ENCODE measurements around the gene OR5K1. TPM values are rescaled to one million over a fixed set of nuclear protein-coding genes. Genes with fewer than 3 reads are reported as not detected.

OR5K1 gene
- total RNA-seq, 1 experiment from 2014 or later, result not detected

DNA sequence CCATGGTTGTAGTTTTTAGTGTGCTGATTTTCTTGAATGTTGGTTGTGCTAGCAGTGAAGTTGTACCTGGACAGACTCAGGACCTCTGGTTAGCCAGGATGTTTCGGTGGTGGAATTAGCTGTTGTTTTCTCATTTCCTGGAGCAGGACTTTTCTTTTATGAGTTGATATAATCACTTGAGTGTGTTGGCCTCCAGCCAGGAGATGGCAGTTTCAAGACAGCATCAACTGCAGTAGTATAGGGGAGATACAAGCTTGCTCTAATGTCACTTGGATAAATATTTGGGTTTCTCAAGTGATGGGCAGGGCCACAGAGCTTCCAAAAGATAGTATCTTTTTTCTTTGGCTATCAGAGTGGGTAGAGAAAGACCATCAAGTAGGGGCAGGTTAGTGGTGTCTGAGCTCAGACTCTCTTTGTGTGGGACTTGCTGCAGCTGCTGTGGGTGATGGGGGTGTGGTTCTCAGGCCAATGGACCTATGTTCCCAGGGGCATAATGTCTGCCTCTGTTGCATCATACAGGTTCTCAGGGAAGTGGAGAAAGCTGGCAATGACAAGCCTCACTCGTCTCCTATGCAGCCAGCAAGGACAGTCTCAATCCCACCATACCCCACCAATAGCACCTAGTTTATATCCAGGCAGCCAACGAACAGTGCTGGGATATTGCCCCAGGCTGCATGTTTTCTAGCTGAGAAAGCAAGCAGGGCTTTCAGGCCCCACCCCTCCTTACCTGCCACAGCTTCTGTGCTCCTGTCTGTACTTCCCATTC is 19.9 kb downstream of the OR5K1 start:
- H3K27me3 Mint-ChIP-seq (ENCODE audit: insufficient read depth, unreplicated experiment), result no peaks in the 10 kb centered on the region
- no TSS peak for BruUV-seq (replicated peaks)
- intact Hi-C loops (cut with micrococcal nuclease), result loop anchor here (2.0 kb wide), 1 partner anchor 30 kb away; no protein-coding TSS in a partner anchor
- H3K4me3 Mint-ChIP-seq (ENCODE audit: unreplicated experiment), result no peak overlapping the region
- TF ChIP-seq, protein P1, sequence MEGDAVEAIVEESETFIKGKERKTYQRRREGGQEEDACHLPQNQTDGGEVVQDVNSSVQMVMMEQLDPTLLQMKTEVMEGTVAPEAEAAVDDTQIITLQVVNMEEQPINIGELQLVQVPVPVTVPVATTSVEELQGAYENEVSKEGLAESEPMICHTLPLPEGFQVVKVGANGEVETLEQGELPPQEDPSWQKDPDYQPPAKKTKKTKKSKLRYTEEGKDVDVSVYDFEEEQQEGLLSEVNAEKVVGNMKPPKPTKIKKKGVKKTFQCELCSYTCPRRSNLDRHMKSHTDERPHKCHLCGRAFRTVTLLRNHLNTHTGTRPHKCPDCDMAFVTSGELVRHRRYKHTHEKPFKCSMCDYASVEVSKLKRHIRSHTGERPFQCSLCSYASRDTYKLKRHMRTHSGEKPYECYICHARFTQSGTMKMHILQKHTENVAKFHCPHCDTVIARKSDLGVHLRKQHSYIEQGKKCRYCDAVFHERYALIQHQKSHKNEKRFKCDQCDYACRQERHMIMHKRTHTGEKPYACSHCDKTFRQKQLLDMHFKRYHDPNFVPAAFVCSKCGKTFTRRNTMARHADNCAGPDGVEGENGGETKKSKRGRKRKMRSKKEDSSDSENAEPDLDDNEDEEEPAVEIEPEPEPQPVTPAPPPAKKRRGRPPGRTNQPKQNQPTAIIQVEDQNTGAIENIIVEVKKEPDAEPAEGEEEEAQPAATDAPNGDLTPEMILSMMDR (IDR thresholded peaks at IDR 0.05; ENCODE audit: unreplicated experiment), result no peak
- peaks cover 30% of the 10 kb centered on the region for H3K9me3 Mint-ChIP-seq (ENCODE audit: unreplicated experiment)
- H3K27ac Mint-ChIP-seq (ENCODE audit: low read depth, unreplicated experiment), result peak overlapping the region; percentile 97
- no peaks in the 10 kb centered on the region for H3K36me3 Mint-ChIP-seq (ENCODE audit: insufficient read depth, unreplicated experiment)
- peaks cover 18% of the 10 kb centered on the region for H3K4me1 Mint-ChIP-seq (ENCODE audit: insufficient read depth, unreplicated experiment)
- POLR2A ChIA-PET, result interaction anchor here (0.7 to 3.2 kb wide), 6 partner anchors 25 to 109 kb away, joined by 3 to 17 read pairs (median 4); no protein-coding TSS in a partner anchor
- CTCF ChIA-PET, result interaction anchor here (0.5 to 2.0 kb wide), 17 partner anchors 24 to 714 kb away, joined by 3 to 7 read pairs (median 3); no protein-coding TSS in a partner anchor
- peak; percentile 35 for DNase-seq (ENCODE audit: unreplicated experiment)

DNA sequence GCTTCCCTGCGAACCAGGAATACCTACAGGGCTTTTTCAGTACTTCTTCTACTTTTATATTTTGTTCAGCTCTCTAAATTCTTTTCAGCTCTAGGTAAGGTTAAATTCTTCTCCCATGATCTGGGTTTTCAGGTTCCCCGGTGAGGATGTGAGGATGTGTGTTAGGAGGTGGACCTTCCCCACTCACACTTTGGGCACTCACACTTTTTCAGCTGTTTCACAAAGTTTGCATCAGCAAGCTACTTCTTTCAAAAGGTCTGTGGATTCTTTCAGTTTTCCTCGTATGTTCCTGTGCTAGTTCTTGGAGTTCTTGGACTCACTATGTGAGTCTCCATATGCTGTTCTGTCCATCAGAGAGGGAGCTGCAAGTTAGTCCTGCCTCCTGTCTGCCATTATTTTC is 20.6 kb downstream of the OR5K1 start:
- no TSS peak for BruUV-seq (replicated peaks)
- POLR2A ChIA-PET, result interaction anchor here (0.6 to 3.2 kb wide), 7 partner anchors 27 to 210 kb away, joined by 3 to 17 read pairs (median 4); partner anchors contain the start of gene CLDND1
- H3K4me3 Mint-ChIP-seq (ENCODE audit: unreplicated experiment), result no peak overlapping the region
- no peak for DNase-seq (ENCODE audit: unreplicated experiment)
- TF ChIP-seq, protein P1 (IDR thresholded peaks at IDR 0.05; ENCODE audit: unreplicated experiment), result no peak
- H3K36me3 Mint-ChIP-seq (ENCODE audit: insufficient read depth, unreplicated experiment), result no peaks in the 10 kb centered on the region
- CTCF ChIA-PET, result interaction anchor here (0.6 to 2.0 kb wide), 14 partner anchors 28 to 572 kb away, joined by 3 to 7 read pairs (median 4); no protein-coding TSS in a partner anchor
- intact Hi-C loops (cut with micrococcal nuclease), result loop anchor here (2.0 kb wide), 1 partner anchor 29 kb away; no protein-coding TSS in a partner anchor
- H3K9me3 Mint-ChIP-seq (ENCODE audit: unreplicated experiment), result peaks cover 36% of the 10 kb centered on the region
- H3K4me1 Mint-ChIP-seq (ENCODE audit: insufficient read depth, unreplicated experiment), result peaks cover 18% of the 10 kb centered on the region
- H3K27me3 Mint-ChIP-seq (ENCODE audit: insufficient read depth, unreplicated experiment), result no peaks in the 10 kb centered on the region
- H3K27ac Mint-ChIP-seq (ENCODE audit: low read depth, unreplicated experiment), result peak overlapping the region; percentile 97

DNA sequence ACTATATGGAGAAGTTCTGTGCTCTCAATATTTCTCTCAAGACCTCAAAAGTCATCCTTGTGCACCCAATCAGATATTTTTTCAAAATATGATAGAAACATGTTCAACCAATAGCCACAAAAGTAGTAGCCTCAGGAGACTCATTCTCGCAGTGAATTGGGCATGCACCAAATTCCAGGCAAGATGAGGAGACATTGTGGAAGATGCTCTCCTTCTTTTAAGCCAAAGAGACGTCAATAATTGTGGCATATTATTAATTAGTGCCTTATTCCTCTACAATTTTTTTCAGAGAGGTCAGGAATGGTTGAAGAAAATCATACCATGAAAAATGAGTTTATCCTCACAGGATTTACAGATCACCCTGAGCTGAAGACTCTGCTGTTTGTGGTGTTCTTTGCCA is 34.4 kb downstream of the OR5K1 start, which contains the start of gene OR5K2:
TSS of gene OR5K2 (plus strand) at position 301 of the 400 bp plus-strand sequence. CDS start at position 301, 0 bp downstream.
- DNase-seq (ENCODE audit: unreplicated experiment), result no peak
- CTCF ChIA-PET, result no interaction called here
- TF ChIP-seq, protein P1 (IDR thresholded peaks at IDR 0.05; ENCODE audit: unreplicated experiment), result no peak
- H3K27ac Mint-ChIP-seq (ENCODE audit: low read depth, unreplicated experiment), result no peak within 1 kb of the TSS
- H3K4me3 Mint-ChIP-seq (ENCODE audit: unreplicated experiment), result no peak within 1 kb of the TSS
- H3K27me3 Mint-ChIP-seq (ENCODE audit: insufficient read depth, unreplicated experiment), result no peaks in the 10 kb centered on the region
- no peaks in the 10 kb centered on the region for H3K36me3 Mint-ChIP-seq (ENCODE audit: insufficient read depth, unreplicated experiment)
- intact Hi-C loops (cut with micrococcal nuclease), result no loop called here
- POLR2A ChIA-PET, result no interaction called here
- no peaks in the 10 kb centered on the region for H3K4me1 Mint-ChIP-seq (ENCODE audit: insufficient read depth, unreplicated experiment)
- no peaks in the 10 kb centered on the region for H3K9me3 Mint-ChIP-seq (ENCODE audit: unreplicated experiment)
- BruUV-seq (replicated peaks), result no TSS peak

DNA sequence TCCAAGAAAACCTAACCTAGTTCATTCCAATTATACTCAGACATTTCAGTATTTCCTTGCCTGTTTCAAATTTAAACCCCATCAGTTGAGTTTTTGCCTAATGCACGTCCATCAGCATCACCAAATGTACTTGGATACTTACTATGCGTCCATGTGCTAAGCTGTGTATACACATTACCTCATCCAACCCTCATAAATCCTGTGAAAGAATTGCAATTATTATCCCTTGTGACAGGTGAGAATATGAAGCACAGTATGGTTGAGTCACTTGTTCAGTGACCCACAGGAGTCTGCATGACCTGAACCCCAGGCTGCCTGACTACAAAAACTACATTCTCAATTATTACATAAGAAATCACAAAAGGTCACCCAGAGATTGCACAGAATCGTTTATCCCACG is 37.0 kb downstream of the OR5K1 start:
- POLR2A ChIA-PET, result interaction anchor here (1.9 kb wide), 1 partner anchor 12 kb away, joined by 8 read pairs; no protein-coding TSS in a partner anchor
- DNase-seq (ENCODE audit: unreplicated experiment), result no peak
- H3K9me3 Mint-ChIP-seq (ENCODE audit: unreplicated experiment), result no peaks in the 10 kb centered on the region

More for the DNA sequence above, 37.0 kb downstream of the OR5K1 start:
- no peaks in the 10 kb centered on the region for H3K4me1 Mint-ChIP-seq (ENCODE audit: insufficient read depth, unreplicated experiment)
- no peak overlapping the region for H3K27ac Mint-ChIP-seq (ENCODE audit: low read depth, unreplicated experiment)
- CTCF ChIA-PET, result interaction anchor here (1.0 kb wide), 1 partner anchor 13 kb away, joined by 6 read pairs; no protein-coding TSS in a partner anchor
- no TSS peak for BruUV-seq (replicated peaks)
- no peak overlapping the region for H3K4me3 Mint-ChIP-seq (ENCODE audit: unreplicated experiment)
- TF ChIP-seq, protein P1 (IDR thresholded peaks at IDR 0.05; ENCODE audit: unreplicated experiment), result no peak
- intact Hi-C loops (cut with micrococcal nuclease), result no loop called here
- no peaks in the 10 kb centered on the region for H3K36me3 Mint-ChIP-seq (ENCODE audit: insufficient read depth, unreplicated experiment)
- H3K27me3 Mint-ChIP-seq (ENCODE audit: insufficient read depth, unreplicated experiment), result no peaks in the 10 kb centered on the region

Measured in MCF 10A (cell line).